NCI-H446 (cell line): ENCODE measurements around the gene AMOTL2.

Experiments used
- DNase-seq, 2 experiments: peaks; one replicate each; lab custom pipeline; 2025; lab: John Stamatoyannopoulos, UW

AMOTL2 gene

DNA sequence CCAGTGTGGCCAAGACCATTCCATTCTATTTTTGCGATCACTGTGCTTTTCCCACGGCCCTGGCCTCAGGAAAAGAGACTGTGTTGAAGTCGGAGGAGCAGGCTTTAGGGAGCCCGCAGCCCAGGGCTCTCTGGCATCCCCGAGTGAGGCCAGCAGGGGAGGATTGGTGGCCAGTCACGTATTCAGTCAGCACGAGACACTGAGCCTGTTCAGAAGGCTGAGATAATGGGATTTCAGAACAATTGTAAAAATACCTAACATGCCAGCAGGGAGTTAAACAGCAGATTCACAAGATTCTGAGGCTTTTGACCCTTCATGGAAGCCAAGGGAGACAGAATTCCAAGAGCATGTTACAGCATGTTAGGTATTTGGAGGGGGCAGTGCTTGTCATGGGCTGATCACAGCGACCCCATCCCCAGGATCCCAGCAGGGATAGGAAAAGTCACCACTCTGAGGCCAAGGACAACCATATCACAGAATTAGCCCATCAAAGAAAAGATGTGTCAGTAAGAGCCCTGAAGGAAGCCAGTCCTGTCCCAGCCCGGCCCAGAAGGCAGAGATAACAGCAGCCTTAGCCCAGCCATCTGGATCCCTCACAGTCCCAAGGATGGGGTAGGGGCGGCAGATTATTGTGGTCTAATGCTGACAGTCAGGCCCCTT lies 40.6 kb downstream of the AMOTL2 start:
- DNase-seq, result no peak

DNA sequence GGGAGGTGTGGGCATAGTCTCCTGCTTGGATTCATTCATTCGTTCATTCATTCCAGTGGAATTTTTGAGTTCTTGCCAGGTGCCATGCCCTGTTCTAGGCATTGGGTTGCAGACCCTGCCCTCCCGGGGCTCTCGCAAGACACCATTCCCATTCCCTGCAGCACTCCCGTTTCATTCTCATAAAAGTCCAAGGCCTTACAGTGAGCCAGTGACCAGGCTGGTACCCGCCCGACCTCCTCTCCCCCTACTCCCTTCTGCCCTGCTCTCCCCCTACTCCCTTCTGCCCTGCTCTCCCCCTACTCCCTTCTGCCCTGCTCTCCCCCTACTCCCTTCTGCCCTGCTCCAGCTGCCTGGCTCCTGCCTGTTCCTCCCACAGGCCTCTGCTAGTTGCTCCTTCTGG lies 41.9 kb downstream of the AMOTL2 start:
- no peak for DNase-seq

DNA sequence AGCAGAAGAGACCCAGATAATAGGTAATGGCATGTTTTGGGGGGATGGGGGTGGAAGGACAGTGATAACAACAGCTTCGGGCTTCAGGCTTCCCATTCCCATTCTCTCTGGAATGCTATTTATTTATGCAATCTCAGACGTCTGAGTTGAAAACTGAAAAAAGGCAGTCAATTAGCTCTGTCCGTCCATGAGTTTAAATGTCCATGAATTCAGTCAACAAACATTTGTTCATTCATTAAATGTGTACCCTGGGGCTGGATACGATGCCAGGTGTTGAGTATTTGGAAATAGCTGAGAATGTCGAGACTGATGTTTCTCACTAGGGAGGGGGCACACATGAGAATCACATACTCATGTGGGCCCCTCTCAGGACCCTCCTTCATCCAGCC lies 42.4 kb downstream of the AMOTL2 start:
- no peak for DNase-seq

DNA sequence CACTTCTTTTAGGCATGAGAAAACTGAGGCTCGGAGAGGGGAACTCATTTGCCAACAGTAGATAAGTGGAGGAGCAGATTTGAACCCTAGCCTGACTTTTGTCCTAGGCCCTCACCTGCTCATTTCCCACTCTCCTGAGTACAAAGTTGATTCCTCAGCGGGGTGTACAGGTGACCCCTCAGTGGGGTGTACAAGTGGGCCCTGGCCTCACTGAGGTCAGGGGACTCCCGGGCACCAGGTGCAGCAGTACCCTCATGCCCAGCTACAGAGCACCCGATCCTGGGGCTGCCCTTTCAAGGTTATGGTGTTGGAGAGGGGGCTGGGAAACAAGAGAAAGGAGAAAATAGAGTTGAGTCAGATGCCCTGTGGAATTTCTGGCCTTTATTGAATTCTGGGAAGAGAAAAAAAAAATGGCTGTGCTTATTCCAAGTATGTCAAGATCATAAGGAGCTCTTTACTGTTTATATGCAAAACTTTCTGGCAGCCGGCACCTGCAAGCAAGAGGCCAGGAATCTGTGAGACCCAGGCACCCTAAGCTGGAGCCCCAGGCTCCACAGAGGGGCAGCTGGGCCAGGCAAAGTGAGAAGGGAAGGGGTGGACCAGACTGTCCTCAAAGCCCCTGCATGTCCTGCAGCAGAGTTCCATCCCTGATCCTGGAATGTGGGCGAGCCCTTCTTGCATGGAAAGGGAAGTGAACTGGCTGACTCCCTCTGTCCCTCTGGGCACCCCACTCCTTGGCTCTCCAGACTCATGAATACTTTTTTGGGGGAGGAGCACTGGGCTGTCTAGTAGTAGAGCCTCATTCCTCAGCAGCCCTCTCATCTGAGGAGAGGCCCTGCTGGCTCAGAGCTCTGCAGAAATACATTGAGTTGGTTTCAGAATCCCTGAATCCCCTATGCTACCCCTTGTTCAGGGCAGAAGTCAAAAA lies 43.1 kb downstream of the AMOTL2 start:
- no peak for DNase-seq

DNA sequence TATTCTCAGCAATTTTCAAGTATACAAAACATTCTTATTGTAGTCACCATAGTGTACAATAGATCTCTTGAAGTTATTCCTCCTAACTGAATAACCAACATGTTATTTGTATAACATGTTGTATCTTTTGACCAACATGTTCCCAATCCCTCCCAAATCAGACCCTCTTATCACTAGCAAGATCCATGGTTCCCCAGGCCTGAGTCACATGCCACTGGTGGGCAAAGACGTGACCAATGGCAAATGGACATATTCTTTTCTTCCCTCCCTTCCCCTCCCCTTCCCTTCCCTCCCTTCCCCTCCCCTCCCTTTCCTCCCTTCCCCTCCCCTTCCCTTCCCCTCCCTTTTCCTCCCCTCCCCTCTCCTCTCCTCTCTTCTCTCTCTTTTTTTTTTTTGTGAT lies 45.4 kb downstream of the AMOTL2 start:
- no peak for DNase-seq

DNA sequence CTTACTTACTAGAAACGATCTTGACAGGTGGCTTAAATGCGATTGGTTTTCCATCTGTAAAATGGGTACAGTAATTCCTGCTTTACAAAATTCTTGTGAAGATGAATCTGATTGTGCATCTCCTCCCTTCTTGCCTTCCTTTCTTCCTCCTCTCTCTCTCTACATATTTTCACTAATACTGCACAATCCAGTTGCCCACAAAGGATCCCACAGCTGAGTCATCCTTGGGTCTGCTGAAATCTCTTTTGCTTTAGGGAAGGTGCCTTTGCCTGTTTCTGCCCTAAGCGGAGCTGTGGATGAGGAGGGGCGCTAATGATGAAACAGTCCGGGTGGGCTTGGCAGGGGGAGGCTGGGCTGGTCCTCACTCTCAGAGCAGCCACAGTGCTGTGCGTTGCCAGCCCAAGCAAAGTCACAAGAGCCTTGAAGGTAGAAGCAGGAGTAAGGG lies 46.1 kb downstream of the AMOTL2 start:
- no peak for DNase-seq

DNA sequence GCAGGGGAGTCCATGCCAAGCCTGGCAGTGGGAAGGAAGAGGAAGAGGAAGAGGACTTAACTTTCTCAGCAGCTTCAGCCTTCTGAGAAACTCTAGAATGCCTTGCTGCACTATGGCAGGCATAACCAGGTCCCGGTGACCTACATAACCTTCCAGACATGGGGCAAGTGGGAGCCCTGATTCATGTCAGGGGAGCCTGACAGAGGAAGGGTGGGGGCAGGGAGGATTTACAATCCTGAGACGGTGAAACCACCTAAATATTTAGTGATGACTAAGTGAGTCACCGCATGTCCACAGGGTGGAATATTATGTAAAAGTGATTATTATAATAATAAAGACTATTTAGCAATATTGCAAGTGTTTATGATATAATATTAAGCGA lies 46.7 kb downstream of the AMOTL2 start:
- no peak for DNase-seq

DNA sequence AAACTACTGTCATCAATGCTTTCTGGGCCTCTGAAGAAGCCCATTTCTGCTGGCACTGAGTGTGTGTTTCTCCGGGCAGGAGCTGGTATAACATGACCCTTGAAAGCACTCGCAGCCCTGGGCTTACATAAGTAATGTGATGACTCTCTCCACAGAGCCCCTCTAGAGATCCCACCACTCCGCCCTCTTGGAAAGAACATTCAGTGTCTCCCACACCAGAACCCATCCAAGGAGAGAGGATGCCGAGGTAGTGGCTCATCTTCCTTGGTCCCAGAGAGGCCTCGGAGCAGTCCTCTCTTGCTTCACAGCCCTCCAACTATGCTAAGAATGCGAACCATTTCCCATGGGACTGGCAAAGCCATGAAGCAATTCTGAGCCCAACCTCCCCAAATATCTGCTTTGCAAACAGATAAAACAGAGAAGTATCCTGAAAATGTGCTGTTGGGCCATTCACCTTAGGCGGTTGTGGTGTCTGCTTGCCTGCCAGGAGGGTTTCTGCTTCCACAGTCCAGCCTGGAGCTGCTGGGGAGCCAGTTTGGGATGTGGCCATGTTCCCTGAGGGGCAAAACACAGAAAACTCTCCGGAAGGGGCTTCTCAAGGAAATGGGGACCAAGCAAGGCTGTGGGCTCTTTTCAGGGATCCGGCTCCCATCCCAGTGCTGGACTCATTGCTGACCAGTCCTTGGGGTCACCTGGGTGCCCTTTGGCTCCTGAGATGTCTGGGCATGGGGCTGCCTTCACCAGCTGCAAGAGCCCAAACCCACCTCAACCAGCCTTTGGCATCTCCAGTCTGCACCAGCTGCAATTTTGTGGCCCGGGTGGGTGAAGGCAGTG lies 47.3 kb downstream of the AMOTL2 start:
- DNase-seq, result peak in 1 of 2 experiments; percentile 61

DNA sequence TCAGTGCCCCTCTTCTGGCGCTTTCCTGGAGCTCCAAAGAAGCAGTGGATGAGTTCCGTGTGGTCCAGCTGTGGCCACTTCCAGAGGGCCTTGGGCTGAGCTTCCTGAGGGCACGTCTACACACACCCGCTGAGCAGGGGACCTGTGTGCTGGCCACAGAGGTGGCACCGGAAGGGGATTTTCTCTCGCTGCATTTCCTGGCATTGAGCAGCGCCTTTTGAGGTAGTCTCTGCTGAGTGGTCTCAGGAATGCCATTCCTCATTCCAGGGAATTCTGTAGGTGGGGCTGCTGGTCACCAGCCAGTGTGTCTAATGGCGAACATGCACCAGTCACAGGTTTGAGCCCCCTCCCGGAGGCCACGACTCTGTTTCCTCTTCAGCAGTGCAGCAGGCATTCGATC lies 48.1 kb downstream of the AMOTL2 start:
- no peak for DNase-seq

DNA sequence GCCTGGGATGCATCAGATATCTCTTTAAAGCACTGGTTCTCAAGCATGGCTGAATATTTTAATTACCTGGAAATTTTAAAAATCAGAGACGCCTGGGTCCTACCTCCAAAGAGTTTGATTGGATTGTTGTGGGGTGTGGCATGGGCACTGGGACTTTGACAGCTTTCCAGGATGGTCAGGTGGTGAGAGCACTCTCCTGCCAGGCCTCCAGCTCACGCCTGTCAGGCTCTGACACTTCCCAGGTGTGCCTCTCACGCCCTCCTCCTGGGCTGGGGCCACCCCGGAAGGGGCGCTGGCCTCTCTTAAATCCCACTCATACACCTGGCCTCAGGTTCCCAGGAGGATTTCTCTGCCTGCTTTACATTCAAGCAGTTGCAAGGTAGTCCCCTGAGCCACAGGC lies 48.5 kb downstream of the AMOTL2 start:
- DNase-seq, result no peak

DNA sequence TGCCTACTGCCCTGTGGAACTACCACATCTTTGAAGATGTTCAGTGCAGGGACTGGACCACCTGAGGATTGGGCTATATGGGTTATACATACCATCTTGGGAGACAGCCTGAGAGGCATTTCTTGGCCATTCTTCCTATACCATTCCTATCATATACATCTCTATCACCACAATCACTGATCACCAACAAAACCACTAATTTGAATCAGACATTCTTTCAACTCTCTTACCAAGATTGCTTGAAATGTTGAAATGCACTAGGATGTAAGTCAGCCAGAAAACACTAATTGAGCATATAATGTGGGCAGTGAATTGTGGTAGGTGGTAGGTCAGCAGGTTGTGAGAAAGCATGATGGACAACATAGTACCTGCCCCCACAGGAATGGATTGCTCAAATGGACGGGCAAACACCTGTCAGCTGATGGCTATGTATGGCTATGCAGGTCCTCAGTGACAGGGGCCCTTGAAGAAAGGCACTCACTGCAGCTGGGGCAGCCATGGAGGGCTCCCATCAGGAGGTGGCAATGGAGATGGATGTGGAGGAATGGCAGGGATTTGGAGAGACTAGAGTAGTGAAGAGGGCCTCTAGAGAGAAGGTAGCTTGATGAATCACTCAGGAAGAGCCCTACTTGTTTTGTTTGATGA lies 49.1 kb downstream of the AMOTL2 start:
- no peak for DNase-seq

DNA sequence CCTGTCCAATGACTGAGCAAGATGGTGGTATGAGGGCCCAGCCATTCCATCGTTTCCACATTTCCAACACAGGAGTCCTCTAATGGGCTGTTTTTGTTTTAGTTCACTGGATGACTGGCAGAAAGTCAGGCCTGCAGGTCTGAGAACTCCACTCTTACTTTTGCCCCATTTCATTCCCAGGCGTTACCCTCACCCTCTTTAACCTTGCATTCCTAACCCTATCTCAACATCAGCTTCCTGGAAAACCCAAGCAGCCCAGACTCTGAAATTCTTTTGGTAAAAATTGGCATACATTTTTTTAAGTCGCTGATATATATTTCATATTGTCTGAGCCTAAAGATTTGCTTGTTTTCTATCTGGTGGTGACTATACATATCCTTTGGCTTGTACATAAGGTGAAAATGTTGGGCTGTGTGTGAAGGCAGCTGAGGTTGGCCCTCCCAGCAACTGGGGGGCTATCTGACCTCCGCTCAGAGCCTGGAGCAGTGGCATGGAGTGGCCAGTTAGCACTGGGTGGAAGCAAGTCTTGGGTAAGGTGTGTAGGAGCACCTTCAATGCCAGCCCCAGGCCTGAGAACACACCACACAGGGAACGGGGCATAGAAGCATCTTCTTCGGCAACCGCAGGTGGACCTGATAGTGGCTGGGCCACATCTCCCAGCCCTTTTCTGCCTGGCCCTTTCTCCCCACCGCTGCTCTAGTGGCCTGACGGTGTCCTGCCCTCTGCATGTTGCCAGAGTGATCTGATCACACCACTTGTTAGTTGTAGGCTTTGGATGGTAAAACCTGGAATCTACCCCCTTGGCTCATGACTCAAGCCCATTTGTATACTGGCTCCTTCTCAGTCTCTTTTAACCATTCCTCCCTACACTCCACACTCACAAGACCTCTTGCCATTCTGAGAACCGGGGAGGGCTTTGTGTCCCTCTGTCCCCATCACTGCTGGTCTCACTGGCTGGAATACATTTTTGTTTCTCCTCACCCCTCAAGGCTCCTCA lies 50.0 kb downstream of the AMOTL2 start:
- no peak for DNase-seq

DNA sequence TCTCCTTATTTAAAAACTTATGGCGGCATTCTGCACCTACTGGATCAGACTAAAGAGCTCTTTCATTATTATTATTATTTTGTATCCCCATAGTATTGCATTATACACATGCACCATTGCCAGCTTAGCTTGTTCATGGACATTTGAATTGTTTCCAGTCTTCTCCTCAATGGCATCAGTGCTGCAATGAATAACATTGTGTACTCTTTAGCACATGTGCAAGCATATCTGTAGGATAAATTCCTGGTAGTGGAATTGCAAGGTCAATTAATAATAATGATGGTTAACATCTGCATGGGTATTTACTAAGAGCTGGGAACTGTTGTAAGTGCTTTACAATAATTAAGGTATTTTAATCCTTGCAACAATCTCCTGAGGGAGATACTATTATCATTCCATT lies 52.0 kb downstream of the AMOTL2 start:
- DNase-seq, result no peak

DNA sequence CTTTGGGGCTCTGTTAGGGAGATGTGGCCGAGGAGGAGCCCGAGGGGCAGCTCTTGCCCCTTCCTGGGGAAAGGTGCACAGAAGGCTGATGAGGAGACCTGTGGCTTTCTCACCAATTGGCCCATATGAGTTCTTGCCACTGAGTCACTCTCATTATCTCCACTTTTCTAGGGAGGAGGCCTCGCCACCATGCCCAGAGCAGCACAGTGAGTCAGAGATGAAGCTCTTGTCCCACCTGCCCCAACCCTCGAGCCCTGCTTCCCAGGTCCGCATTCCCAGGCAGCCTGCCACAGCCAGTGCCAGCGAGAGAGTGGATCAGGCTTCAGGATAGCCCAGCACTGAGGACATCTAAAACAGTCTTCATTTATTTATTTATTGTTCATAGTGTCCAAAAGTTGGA lies 53.5 kb downstream of the AMOTL2 start:
- no peak for DNase-seq

DNA sequence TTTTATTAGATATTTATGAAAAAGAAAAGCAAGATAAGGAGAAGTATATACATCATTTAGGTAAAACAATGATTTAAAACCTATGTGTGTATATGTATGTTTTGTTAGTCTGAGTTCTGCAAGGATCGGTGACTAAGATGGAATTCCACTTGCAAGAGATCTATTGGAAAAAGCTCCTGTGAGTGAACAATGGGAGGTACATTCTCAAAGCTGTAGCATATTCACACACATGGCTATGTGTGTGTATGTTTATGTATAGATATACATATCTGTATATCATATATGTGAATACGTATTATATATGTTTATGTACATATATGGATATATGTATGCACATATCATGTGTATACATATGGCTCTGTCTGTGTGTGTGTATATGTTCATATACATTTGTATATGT lies 54.3 kb downstream of the AMOTL2 start:
- no peak for DNase-seq

DNA sequence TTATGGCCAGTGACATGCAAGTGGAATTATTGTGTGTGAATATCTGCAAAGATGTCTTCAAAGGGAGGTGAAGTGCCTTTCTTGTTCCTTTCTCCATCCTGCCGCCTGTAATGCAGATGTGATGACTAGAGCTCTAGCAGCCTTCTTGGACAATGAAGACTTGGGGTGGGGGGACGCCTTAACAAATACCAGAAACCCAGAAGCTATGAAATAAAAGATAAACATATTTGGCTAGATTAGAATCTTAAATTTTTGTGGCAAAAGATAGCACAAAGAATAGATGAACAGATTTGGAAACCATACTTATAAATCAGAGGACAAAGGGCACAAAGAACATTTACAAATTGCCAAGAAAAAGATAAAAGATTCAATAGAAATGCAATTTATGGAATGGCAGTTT lies 56.1 kb downstream of the AMOTL2 start:
- no peak for DNase-seq

DNA sequence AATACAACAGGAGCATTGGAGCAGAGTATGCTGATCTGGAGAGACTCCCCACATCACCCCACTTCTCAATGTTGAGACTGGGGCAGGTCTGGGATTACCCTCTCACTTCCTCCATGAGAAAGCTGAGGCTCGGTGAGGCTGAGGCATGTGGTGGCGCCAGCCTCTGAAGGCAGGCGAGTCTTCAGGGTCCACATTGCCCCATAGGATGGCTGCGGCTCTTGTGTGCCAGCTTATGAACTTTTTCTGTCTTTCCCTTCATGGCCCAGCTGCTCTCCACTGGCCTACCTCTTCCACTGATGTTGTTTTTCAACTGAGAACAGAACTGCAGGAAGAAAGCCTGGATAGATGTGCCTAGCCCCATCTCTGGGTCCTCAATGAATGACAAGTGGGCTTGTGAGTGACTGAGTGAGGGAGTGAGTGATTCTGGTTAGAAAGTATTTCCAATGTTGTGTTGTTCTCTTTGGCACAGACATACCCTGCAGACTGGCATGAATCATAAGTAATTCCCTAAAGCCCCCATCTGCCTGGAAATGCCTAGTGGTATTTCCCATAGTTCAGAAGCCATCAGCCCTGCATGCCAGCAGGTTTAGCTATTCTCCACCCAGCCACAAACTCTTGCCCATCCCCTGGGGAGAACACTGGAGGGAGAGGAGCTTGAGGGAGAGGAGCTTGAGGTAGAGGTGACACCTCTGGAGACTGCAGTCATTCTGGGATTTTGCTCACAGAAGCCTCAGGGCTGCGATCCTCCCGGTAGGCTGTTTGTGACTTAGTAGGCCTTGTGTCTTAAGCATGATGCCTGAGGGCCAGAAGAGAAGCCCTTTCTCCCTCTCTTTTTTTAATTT lies 56.9 kb downstream of the AMOTL2 start:
- DNase-seq, result peak in 1 of 2 experiments; percentile 35

DNA sequence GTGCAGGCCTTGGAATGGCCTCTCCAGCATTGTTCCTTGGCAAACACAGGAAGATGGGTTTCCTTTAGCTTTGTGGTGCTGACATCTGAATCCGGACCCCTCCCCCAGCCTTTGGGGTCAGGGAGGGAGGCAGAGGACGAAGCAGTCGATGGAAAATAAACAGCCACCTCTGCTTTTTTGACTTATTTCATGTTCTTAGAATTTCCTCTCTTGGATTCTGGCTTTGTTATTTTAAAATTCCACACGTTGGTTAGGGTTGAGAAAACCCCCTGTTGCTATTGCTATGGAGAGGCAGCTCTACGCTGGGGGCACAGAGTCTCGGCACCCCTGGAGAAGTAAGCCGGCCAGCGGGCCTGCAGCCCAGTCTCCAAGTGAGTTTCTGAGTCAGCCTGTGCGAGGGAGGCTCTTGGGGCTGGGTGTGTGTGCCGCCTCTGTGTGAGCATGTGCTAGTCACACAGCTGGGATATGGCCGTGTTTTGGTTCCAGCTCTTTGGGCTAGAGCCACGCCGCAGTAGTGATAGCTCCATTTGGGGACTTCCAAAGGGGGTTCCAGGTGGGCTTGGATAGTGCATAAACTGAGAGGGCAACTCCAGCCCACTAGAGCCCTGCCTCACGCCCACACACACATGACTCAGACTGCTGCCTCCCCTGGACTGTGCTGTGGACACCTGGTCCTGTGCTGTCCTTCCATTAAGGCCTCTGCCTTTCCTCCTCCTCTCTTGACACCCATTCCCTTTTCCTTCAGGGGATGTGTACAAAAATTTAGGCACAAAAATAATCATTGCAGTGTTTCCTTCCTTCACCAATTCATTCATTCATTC lies 58.8 kb downstream of the AMOTL2 start:
- DNase-seq, result no peak
